GM19455 (cell line): ENCODE measurements around the gene MAST2.
"Not testable (repeated sequence)": the region's sequence is repeated elsewhere in the genome, so short reads cannot be mapped to it uniquely, and the experiment has no call there.

ENCODE experiments used
- ATAC-seq: cut with Tn5 transposase; IDR thresholded peaks from one replicate; pipeline ENCODE4 v1.9.1; 2021; ENCODE audit not compliant: unreplicated experiment

Gene MAST2

DNA sequence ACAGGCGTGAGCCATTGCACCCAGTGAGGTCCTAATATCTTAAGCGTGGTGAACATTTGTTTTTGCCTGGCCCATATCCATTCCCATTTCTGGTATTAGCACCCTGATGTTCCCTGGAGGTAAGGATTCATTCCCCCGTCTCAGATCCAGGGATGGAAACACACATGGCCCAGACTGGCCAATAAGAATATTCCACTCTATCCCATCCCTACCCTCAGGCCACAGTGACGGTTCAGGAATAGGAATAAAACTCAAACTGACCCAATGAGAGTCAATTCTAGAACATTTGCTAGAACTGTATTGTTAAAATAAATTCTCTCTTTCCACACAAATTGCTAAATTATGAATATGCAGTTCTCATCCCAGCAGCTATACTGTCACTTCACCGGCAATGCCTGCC, 252.9 kb downstream of the MAST2 start:
- ATAC-seq = no peak

DNA sequence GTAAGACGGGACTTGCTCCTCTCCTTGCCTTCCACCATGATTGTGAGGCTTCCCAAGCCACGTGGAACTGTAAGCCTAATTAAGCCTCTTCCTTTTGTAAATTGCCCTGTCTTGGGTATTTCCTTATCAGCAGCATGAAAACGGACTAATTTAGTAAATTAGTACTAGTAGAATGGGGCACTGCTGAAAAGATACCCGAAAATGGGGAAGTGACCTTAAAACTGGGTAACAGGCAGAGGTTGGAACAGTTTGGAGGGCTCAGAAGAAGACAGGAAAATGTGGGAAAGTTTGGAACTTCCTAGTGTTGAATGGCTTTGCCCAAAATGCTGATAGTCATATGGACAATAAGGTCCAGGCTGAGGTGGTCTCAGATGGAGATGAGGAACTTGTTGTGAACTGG, 253.8 kb downstream of the MAST2 start:
- not testable (repeated sequence) for ATAC-seq

DNA sequence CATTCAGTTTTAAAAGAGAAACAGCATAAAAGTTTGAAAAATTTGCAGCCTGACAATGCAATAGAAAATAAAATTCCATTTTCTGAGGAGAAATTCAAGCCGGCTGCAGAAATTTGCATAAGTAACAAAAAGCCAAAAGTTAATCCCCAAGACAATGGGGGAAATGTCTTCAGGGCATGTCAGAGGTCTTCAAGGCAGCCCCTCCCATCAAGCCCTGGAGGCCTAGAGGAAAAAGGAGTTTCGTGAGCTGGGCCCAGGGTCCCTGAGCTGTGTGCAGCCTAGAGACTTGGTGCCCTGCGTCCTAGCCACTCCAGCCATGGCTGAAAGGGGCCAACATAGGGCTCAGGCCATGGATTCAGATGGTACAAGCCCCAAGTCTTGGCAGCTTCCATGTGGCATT, 254.4 kb downstream of the MAST2 start:
- no peak for ATAC-seq

DNA sequence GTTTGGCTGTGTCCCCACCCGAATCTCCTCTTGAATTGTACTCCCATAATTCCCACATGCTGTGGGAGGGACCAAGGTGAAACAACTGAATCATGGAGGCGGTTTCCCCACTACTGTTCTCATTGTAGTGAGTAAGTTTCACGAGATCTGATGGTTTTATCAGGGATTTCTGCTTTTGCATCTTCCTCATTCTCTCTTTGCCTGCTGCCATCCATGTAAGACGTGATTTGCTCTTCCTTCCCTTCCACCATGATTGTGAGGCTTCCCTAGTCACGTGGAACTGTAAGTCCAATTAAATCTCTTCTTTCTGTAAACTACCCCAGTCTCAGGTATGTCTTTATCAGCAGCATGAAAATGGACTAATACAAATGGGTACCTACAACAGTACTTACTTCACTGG, 255.5 kb downstream of the MAST2 start:
- no peak for ATAC-seq

DNA sequence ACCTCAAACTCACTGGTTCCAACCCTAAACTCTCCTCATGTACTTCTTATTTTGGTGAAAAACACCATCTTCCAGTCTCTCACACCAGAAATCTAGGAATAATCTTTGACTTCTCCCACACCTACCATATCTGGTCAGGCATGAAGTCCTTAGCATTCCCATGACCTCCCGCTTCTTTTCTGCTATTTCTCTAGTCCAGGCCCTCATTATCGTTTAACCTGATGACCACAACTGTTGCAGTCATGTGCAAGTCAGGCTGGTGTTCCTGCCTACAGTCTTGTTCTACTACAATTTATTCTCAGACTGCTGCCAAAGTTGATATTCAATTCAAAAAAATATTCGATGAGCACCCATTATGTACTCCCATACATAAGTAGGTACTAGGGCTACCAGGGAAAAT, 257.7 kb downstream of the MAST2 start:
- no peak for ATAC-seq

DNA sequence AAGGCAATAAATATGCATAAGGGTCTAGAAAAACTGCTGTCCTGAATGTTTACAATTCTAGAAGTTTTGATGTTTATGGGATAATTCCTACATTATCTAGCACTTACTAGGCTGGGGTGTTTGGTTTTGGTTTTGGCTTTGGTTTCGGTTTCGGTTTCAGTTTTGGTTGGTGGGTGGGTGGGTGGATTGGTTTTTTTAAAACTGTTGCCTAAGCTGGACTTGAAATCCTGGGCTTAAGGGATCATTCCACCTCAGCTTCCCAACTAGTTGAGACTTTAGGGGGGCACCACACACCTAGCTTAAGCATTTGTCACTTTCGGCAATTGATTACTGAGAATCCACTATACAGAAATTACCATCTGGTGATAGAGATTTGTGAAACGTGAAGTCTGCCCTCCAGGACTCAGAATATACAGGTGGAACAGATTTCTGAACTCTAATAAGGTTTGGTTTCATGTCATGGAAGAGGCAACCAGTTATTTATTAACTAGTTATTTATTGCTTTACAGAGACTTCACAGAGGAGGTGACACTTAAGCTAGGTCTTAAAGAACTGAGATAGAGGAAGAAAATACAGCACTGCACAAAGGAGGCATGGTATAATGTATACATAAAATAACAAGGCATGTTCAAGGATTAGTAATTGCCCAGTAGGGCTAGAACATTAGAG, 259.4 kb downstream of the MAST2 start:
- ATAC-seq = no peak

DNA sequence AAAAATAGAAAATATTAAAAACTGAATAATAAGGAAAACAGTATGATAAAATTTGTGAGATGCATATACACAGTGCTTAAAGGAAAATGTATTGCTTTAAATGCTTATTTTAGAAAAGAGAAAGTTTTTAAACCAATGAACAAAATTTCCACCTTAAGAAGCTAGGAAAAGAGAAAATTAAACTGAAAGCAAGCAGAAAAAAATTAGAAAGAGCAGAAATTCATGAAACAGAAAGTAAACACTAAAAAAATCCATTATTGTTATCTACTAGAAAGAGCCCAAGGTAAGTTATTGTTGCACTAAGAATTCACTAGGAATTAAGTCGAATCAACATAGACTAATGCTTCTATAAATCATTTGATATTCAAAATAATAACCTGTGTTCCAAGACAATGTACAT, 261.3 kb downstream of the MAST2 start:
- no peak for ATAC-seq

DNA sequence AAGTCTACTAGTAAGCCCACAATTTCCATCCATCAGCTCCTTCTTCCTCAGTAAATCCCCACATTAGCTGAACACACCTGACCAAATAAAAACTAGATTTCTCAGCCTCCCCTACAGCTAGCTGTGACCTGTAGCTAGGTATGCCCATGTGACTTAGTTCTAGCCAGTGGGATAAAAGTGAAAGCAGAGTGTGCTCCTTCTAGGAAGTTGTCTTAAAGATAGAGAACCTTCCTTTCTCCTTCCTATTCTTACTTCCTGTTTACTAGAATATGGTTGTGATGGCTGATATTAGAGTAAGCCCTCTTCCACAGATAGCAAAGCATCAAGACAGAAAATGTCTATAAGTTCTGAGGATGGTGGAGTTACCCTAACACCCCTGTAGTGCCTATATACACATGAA, 262.0 kb downstream of the MAST2 start:
- no peak for ATAC-seq

DNA sequence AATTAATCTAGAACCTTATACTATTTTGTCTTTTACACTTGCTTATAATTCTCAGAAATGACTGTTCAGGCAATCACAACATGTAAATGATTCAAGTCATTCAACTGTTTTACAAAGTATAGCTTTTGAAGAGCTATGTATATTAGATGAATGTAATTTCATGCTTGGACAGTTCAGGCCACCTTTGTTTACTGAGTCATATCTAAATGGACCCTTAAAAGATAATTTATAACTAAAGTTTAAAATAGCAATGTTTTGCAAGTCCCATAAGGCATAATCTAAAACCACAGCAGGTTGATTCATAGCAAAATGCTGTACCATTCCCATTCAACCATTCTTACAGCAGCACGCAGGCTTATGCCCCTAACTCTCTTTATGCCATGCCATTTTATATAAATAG, 264.2 kb downstream of the MAST2 start:
- no peak for ATAC-seq

DNA sequence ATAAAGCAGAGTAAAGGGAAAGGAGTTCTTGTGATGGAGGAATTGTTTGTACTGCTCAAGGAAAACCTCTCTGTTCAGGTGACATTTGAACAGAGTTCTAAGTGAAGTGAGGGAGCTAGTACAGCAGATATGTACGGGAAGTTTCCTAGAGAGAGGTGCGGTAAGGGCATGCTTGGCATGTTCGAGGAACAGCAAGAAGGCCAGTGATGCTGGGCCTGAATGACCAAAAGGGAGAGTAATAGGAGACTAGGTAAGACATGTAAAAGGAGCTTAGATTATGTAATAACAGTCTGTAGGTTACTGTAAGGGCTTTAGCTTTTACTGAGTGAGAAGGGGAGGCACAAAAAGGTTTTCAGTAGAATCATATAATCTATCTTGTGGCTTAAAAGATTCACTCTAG, 265.1 kb downstream of the MAST2 start:
- ATAC-seq = no peak

DNA sequence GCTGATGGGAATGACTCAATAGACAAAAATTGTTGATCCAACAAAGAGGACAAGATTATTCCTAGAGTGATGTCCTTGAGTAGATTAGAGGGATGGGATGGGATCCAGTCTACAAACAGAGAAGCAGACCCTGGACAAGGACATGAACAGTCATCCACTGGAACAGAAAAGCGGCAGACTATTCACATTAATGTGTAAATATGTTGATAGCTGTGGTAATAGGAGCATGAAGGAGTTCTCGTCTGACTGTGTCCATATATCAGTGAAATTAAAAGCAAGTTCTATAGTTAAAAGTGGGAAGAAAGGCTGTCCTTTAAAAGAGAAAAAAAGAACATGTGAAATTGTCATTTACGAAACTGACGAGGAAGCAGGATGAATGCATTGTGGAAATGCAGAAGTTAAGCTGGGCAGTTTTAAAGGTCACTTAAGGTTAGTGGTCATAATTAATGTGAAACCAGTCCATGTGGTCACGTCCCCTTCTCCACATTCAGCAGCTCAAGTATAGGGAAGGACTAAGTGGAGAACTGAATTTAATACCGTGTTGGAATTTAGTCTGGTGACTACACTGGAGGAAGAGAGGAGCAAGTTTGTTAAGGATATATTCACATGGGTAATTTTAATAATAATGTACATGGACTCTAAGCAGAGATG, 266.9 kb downstream of the MAST2 start:
- no peak for ATAC-seq

DNA sequence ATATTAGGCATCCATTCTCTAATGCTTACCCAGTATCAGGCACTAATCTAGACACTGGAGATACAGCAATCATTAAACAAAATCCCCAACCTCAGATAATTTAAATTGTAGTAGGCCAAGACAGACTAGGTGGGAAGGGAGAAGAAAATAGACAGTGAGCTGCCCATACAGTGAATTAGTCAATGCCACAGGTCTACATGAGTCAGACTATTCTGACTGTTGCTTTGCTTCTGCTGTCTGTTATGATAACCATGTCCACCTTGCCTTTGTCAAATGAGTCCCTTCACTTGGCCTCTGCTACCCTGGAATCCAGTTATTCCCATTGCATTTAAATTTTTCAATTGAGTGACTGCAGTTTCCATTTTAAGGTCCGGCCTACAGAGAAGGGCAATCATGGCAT, 269.6 kb downstream of the MAST2 start:
- no peak for ATAC-seq

DNA sequence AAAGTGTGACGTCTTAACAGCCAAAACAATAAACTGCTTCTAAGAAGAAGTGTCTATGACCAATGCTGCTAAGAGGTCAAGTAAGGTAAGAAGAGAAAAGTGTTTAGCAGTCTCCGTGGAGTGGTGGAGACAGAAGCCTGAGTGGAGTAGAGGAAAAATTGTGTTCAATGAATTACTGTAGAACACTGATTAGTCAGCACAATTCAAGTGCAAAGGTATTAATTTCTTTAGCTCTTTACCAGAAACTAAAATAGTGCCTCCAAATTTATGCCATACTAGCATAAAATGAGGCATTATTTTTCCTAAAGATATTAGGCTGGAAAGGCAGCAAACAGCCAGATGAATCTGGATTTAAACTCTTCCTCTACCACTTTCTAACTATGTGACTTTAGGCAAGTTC, 272.9 kb downstream of the MAST2 start:
- no peak for ATAC-seq

DNA sequence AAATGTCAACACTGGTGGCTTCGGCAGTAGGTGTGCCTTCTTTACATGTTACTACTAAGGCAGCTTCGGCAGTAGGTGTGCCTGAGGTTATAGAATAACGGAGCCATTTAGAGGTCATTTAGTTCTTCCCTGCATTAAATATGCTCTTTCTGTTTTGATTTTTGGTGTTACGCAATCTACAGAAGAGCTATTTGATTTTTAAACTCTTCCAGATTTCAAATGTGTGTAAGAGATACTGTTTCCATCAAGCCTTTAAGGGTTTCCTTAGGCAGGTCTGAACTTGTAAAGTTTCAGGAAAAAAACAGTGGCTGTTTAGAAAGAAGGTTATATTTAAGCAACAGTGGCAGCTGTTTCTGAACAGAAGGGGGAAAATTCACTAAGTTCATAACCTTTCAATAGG, 274.2 kb downstream of the MAST2 start:
- ATAC-seq = no peak

DNA sequence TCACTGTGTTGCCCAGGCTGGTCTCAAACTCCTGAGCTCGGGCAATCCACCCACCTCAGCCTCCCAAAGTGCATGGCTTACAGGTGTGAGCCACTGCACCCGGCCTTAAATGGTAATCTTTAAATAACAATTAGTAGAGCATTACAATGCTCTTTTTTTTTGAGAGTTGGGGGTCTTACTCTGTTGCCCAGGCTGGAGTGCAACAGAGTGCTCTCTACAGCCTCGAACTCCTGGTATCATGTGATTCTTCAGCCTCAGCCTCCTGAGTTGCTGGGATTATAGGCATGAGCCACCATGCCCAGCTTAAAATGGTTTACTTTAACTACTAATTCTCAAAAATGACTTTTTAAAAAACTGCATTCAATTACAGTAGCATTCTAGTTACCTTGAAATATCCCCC, 276.8 kb downstream of the MAST2 start:
- ATAC-seq = no peak

DNA sequence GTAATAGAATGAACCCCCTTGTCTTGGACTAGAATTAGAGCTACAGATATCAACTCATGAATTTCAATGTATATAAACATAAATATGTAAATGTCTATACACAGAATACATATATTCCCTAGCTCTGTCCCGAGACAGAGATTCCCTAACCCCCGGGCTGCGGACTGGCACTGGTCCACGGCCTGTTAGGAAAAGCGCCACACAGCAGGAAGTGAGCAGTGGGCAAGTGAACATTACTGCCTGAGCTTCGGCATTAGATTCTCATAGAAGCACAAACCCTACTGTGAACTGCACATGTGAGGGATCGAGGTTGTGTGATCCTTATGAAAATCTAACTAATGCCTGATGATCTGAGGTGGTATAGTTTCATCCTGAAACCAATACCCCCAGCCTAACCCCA, 277.8 kb downstream of the MAST2 start:
- ATAC-seq = no peak

DNA sequence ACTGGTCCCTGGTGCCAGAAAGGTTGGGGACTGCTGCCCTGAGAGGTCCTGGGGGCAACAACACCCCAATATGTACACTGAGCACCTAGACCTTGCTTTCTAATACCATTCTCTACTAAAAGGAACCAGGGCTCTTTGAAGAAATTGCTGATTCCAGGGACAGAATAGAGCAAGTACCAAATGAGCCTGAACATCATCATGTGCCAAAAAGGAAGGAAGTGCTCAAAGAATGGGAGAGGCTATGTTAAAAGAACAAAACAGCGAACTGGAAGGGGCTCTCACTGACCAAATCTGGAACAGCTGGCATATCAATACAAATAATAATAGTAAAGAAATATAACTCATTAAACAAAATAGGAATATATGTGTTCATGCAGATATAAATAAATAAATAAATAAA, 278.2 kb downstream of the MAST2 start:
- ATAC-seq = no peak

DNA sequence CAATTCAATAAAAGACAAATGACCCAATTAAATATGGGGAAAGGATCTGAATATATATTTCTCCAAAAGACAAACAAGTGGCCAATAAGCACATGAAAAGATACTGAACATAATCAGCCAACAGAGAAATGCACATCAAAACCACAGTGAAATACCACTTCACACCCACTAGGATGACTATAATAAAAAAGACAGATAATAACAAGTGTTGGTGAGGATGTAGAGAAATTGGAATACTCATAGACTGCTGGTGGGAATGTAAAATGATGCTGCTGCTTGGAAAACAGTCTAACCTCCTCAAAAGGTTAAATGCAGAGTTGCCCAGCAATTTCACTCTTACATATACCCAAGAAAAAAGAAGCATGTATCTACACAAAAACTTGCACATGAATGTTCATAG, 280.2 kb downstream of the MAST2 start:
- no peak for ATAC-seq

DNA sequence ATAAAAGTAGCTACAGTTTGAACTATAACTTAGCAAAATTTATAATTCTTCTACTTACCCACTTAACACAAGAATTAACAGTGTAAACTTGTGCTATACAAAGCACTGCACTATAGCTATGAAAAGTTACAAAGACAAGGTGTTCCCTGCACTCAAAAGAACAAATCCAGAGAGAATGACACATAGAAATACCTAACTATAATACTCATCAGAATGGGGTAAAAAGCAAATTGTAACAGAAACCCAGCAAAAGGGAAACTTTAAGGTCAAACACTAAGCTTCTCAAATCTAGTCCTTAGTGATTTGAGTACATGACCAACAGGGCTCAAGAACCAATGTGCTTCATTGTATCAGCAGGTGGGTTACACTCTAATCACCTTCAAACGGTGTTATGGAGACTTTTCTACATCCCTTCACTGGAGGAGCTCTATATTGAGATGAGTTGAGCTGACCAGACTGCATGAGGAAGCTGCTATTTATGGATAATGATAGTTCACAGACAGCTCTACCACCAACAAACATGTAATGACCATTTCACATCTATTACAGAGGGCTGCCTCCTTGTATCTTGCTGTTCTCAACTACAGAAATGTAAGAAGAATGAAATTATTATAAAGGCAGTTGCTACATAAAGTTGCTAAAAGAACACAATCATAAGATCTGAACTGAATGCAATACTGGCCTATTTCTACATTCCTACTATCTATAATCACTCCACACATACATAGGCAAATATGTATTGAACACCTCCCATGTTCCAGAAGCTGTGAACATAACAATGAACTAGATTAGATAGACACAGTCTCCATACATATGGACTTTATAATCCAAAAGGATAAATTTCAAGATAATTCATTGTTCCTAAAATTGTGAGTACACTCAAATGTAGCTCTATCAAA, 281.4 kb downstream of the MAST2 start:
- no peak for ATAC-seq
